ENCODE measurements around the gene COL4A5.

The COL4A5 gene

DNA sequence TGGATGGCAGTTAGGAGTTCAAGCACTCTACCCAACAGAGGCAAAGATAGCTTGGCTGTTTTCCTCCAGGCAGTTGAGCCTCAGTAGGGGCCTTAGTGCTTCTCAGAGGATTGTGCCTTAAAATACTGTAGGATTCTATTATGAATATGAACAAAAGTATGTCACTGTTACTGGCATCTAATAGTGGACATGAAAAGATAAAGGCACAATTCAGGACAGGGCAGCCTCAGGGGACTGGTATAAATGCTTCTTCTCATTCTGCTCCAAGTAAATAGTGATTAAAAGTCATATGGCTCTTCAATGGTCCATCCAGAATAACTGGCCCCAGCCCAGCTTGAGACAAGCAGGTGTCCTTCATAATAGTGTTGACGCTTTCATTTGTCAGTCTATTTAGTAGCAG lies 19.2 kb upstream of the COL4A5 start:
- H3K4me3 ChIP-seq (ENCODE audit: low read length), result no peak overlapping the region
- H3K36me3 ChIP-seq (ENCODE audit: control insufficient read depth, low read depth, low read length), result no peaks in the 10 kb centered on the region
- no peak overlapping the region for H3K9ac ChIP-seq (ENCODE audit: low read length)
- no peak overlapping the region for H3K27ac ChIP-seq (ENCODE audit: low read length)
- H3K4me1 ChIP-seq (ENCODE audit: control insufficient read depth, low read depth, low read length), result peaks cover 24% of the 10 kb centered on the region
- H3K27me3 ChIP-seq (ENCODE audit: control insufficient read depth, insufficient read depth, low read length), result no peaks in the 10 kb centered on the region
- H3K9me3 ChIP-seq (ENCODE audit: control insufficient read depth, low read depth, low read length), result no peaks in the 10 kb centered on the region

- Histone ChIP-seq H3K36me3 (ENCODE audit: control insufficient read depth, low read depth, low read length) (no peaks in the 10 kb centered on the region), H3K27me3 (ENCODE audit: control insufficient read depth, insufficient read depth, low read length) (peaks cover 6% of the 10 kb centered on the region), H3K27ac (ENCODE audit: low read length) (no peak overlapping the region)
Measured at GRCh38 chrX:108426262-108426661, 13.4 kb upstream of the COL4A5 start.

DNA sequence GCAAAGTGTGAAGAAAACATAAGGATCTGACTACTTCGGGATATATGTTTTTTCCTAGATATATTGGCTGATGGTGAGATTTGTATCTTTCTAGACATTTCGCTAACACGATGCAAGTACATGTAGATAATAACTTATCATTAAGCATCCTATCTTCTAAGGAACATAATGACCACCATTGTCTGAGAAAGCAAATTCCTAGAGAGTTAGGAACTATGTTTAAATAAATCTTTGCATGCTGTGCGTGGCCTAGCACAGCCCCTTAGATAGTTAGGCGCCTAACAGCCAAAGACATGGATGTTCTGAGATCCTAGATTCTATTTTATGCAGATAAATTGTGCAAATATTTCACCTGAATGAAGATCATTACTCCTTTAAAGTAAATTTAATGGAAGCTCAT lies 4.4 kb upstream of the COL4A5 start:
- Histone ChIP-seq H3K4me1 (ENCODE audit: control insufficient read depth, low read depth, low read length) (peaks cover 16% of the 10 kb centered on the region), H3K9ac (ENCODE audit: low read length) (no peak overlapping the region), H3K4me3 (ENCODE audit: low read length) (no peak overlapping the region), H3K27me3 (ENCODE audit: control insufficient read depth, insufficient read depth, low read length) (peaks cover 10% of the 10 kb centered on the region), H3K36me3 (ENCODE audit: control insufficient read depth, low read depth, low read length) (no peaks in the 10 kb centered on the region), H3K27ac (ENCODE audit: low read length) (no peak overlapping the region), H3K9me3 (ENCODE audit: control insufficient read depth, low read depth, low read length) (no peaks in the 10 kb centered on the region)

More at GRCh38 chrX:108426262-108426661, 13.4 kb upstream of the COL4A5 start:
- peaks cover 9% of the 10 kb centered on the region for H3K4me1 ChIP-seq (ENCODE audit: control insufficient read depth, low read depth, low read length)
- no peak overlapping the region for H3K9ac ChIP-seq (ENCODE audit: low read length)
- H3K4me3 ChIP-seq (ENCODE audit: low read length), result no peak overlapping the region
- H3K9me3 ChIP-seq (ENCODE audit: control insufficient read depth, low read depth, low read length), result no peaks in the 10 kb centered on the region

DNA sequence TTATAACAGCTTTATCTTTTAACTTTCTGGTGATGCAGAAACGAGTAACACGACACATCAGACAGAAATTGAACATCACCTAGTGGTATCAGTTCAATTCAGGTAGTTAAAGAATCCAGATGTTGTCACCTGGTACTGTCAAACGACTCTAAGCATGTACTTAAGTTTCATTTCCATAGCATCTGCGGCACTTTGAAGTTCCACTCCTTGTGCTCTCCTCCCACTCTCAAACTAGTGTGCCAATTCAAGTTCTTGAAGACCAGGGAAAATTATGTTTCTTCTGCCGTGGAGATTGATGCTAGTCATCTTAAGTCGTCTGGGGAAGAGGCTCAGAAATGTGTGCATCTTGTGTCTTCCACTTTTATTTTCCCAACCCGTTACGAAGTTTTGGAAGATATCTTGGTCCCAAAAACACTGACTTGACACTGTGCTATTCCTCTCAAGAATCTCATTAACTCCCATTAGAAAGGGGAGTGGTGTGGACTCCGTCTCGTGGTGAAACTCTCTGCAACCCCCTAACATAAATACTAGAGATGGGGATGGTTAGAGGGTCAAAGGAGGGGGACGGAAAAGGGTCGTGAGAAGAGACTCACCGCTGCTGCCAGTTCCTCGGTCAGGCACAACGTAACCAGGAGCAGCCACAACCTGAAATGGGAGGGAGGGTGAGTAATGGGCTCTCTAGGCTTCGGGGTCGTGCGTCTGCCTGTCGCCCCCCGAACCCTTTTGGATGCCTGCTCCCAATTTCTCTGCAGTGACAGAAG lies 2.1 kb upstream of the COL4A5 start:
- no peak overlapping the region for H3K27ac ChIP-seq (ENCODE audit: low read length)
- H3K27me3 ChIP-seq (ENCODE audit: control insufficient read depth, insufficient read depth, low read length), result peaks cover 10% of the 10 kb centered on the region
- no peaks in the 10 kb centered on the region for H3K36me3 ChIP-seq (ENCODE audit: control insufficient read depth, low read depth, low read length)
- peak overlapping the region; percentile 93 for H3K4me3 ChIP-seq (ENCODE audit: low read length)
- peak overlapping the region; percentile 65 for H3K9ac ChIP-seq (ENCODE audit: low read length)
- peaks cover 34% of the 10 kb centered on the region for H3K4me1 ChIP-seq (ENCODE audit: control insufficient read depth, low read depth, low read length)
- H3K9me3 ChIP-seq (ENCODE audit: control insufficient read depth, low read depth, low read length), result no peaks in the 10 kb centered on the region

GRCh38 chrX:108438110-108438623 lies 1.5 kb upstream of the COL4A5 start, which contains the start of gene COL4A6:
Gene COL4A6 (minus strand): TSS chrX:108438422. CDS start chrX:108438196, 226 bp downstream.
- Histone ChIP-seq H3K27me3 (ENCODE audit: control insufficient read depth, insufficient read depth, low read length) (peaks cover 10% of the 10 kb centered on the region), H3K27ac (ENCODE audit: low read length) (no peak within 1 kb of the TSS), H3K9me3 (ENCODE audit: control insufficient read depth, low read depth, low read length) (no peaks in the 10 kb centered on the region), H3K4me1 (ENCODE audit: control insufficient read depth, low read depth, low read length) (peaks cover 40% of the 10 kb centered on the region), H3K4me3 (ENCODE audit: low read length) (peak within 1 kb of the TSS; percentile 93), H3K36me3 (ENCODE audit: control insufficient read depth, low read depth, low read length) (no peaks in the 10 kb centered on the region), H3K9ac (ENCODE audit: low read length) (peak within 1 kb of the TSS; percentile 81)

DNA sequence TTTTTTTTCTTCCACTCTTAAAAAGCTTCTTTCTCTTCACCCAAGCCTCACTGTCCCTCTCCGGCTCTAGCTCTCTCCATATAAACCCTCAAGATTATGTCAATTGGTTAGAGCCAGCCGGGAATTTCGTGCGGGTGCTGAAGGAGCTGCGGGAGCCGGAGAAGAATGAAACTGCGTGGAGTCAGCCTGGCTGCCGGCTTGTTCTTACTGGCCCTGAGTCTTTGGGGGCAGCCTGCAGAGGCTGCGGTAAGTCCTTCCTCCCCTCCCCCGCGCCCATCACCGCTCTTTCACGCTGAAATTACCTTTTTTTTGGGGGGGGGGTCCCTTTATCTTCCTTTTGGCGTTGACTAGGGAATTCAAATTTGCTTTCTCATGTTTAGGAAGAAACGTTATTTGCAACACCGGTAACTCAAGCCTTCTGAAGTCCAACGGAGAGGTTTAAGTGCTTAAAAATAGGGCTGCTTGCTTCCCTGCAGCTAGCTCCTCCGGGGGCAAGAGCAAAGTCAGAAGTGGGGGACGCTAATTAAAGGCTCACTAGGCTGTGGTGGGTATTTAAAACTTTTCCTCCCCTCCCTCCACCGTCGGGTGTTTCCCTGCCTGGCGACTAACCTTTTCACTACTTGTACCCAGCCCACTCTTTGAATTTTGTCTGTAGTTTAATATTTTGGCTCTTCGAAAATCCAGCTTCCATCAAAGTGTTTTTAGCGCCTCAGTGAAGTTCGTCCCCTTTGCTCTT lies 491 bp downstream of the COL4A5 start:
- Histone ChIP-seq H3K27ac (ENCODE audit: low read length) (peak overlapping the region; percentile 80), H3K4me3 (ENCODE audit: low read length) (peak overlapping the region; percentile 93), H3K4me1 (ENCODE audit: control insufficient read depth, low read depth, low read length) (peaks cover 41% of the 10 kb centered on the region), H3K9me3 (ENCODE audit: control insufficient read depth, low read depth, low read length) (peaks cover 7% of the 10 kb centered on the region), H3K27me3 (ENCODE audit: control insufficient read depth, insufficient read depth, low read length) (peaks cover 10% of the 10 kb centered on the region), H3K36me3 (ENCODE audit: control insufficient read depth, low read depth, low read length) (peaks cover 5% of the 10 kb centered on the region), H3K9ac (ENCODE audit: low read length) (peak overlapping the region; percentile 81)

DNA sequence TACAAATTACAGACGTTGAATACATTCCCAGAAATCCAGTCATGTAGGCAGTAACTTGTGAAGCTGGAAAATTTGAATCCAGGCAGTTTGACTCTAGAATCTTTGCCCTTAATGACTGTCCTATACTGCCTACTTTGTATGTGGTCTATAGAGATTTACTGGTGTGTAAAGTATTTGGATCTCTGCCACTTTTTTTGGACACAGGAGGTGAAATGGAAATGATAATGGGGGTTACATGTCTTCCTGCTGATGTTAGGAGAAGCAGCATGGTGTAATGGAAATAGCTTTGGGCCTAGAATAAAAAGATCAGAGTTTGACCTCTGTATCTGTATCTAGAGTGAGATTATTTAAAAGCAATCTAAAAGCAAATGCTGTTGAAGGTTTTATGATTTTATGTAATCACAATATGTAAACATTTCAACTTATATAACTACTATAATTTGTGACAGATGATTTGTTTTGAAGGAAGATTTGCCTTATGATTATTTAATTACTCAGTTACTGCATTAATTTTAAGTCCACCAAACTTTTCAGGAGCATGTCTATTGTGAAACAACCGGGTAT lies 3.3 kb downstream of the COL4A5 start:
- H3K4me1 ChIP-seq (ENCODE audit: control insufficient read depth, low read depth, low read length), result peaks cover 47% of the 10 kb centered on the region
- H3K36me3 ChIP-seq (ENCODE audit: control insufficient read depth, low read depth, low read length), result peaks cover 5% of the 10 kb centered on the region
- peak overlapping the region; percentile 23 for H3K4me3 ChIP-seq (ENCODE audit: low read length)
- peaks cover 7% of the 10 kb centered on the region for H3K9me3 ChIP-seq (ENCODE audit: control insufficient read depth, low read depth, low read length)
- no peak overlapping the region for H3K9ac ChIP-seq (ENCODE audit: low read length)
- H3K27ac ChIP-seq (ENCODE audit: low read length), result no peak overlapping the region
- no peaks in the 10 kb centered on the region for H3K27me3 ChIP-seq (ENCODE audit: control insufficient read depth, insufficient read depth, low read length)

DNA sequence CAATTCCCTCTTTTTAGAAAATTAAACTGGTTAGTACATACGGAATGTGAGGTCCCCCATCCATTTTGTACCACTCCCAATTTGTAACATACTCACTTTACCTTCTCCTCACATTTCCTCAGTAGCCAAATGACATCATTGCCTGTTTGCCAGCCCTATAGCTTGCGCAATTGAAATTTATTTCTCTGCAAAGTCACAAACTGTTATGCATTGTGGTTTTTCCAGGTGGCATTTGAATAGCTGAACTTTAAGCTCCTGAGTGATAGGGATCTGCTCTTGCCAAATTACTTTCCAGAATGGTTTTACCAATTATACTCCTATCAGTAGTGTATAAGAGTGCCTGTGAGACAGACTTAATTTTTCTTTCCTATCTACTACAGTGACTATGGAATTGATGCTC lies 7.7 kb downstream of the COL4A5 start:
- H3K27ac ChIP-seq (ENCODE audit: low read length), result no peak overlapping the region

DNA sequence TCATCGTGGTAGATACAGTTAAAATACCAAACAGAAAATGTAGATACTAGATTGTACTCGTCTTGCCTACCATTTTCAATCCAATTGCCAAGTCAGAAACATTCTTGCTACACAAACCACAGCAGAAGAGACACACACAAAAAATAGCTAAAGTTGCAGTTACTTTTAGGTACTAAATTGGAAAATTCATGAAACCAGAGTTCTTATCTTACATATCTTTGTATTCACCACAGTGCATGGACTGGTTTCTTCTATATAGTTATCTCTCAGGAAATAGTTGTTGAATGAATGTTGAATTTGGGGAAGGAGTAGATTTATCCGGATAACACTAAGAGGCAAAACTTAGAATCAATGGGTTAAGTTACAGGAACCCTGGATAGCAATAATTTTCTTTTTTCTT lies 14.2 kb downstream of the COL4A5 start:
- no peaks in the 10 kb centered on the region for H3K9me3 ChIP-seq (ENCODE audit: control insufficient read depth, low read depth, low read length)
- H3K4me3 ChIP-seq (ENCODE audit: low read length), result no peak overlapping the region
- no peaks in the 10 kb centered on the region for H3K27me3 ChIP-seq (ENCODE audit: control insufficient read depth, insufficient read depth, low read length)
- no peaks in the 10 kb centered on the region for H3K4me1 ChIP-seq (ENCODE audit: control insufficient read depth, low read depth, low read length)
- no peaks in the 10 kb centered on the region for H3K36me3 ChIP-seq (ENCODE audit: control insufficient read depth, low read depth, low read length)
- no peak overlapping the region for H3K27ac ChIP-seq (ENCODE audit: low read length)
- no peak overlapping the region for H3K9ac ChIP-seq (ENCODE audit: low read length)

More for the DNA sequence above, 7.7 kb downstream of the COL4A5 start:
- Histone ChIP-seq H3K4me1 (ENCODE audit: control insufficient read depth, low read depth, low read length) (peaks cover 22% of the 10 kb centered on the region), H3K4me3 (ENCODE audit: low read length) (no peak overlapping the region), H3K9me3 (ENCODE audit: control insufficient read depth, low read depth, low read length) (peaks cover 7% of the 10 kb centered on the region), H3K9ac (ENCODE audit: low read length) (no peak overlapping the region), H3K27me3 (ENCODE audit: control insufficient read depth, insufficient read depth, low read length) (no peaks in the 10 kb centered on the region), H3K36me3 (ENCODE audit: control insufficient read depth, low read depth, low read length) (peaks cover 5% of the 10 kb centered on the region)

DNA sequence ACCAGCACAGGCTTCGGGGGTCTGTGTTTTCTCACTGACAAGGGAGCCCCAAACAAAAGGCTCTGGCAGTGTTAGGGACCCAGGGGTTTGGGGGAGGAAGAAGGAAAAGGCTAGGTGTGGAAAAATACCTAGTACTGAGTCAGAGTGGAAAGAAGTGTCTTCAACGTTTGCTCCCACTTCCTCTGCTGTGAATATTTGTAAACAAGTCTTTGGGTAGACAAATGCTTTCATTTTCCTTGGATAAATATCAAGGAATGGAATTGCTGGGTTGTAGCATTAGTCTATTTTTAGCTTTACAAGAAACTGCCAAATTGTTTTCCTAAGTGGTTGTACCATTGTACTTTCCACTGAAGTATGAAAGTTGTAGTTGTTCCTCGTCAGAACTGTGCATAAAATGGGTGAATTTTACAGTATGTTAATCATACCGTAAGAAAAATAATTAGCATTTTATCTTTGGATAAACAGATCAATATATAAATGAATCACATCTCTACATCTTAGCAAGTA lies 17.4 kb downstream of the COL4A5 start:
- H3K4me1 ChIP-seq (ENCODE audit: control insufficient read depth, low read depth, low read length), result no peaks in the 10 kb centered on the region
- no peak overlapping the region for H3K27ac ChIP-seq (ENCODE audit: low read length)
- H3K9ac ChIP-seq (ENCODE audit: low read length), result no peak overlapping the region
- H3K27me3 ChIP-seq (ENCODE audit: control insufficient read depth, insufficient read depth, low read length), result no peaks in the 10 kb centered on the region
- no peaks in the 10 kb centered on the region for H3K9me3 ChIP-seq (ENCODE audit: control insufficient read depth, low read depth, low read length)
- no peaks in the 10 kb centered on the region for H3K36me3 ChIP-seq (ENCODE audit: control insufficient read depth, low read depth, low read length)
- no peak overlapping the region for H3K4me3 ChIP-seq (ENCODE audit: low read length)

DNA sequence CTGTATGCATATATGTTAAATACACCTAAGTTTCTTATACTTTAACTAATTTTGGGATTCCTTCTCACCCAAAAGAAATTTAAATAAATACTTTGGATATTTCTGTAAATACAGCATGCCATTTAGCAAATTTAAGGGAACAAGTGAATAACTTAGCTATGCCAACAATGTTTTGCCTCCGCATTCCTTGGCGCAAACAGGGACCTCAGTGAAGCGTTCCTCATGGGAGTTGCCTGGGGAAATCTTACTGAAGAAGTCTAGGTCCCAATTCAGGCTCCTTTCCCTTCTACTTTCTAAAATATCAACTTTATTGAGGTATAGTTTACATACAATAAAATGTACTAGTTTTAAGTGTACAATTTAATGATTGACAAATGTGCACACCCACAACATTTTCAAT lies 25.0 kb downstream of the COL4A5 start:
- Histone ChIP-seq H3K27me3 (ENCODE audit: control insufficient read depth, insufficient read depth, low read length) (no peaks in the 10 kb centered on the region), H3K4me3 (ENCODE audit: low read length) (no peak overlapping the region), H3K4me1 (ENCODE audit: control insufficient read depth, low read depth, low read length) (no peaks in the 10 kb centered on the region), H3K27ac (ENCODE audit: low read length) (no peak overlapping the region), H3K9me3 (ENCODE audit: control insufficient read depth, low read depth, low read length) (no peaks in the 10 kb centered on the region), H3K36me3 (ENCODE audit: control insufficient read depth, low read depth, low read length) (no peaks in the 10 kb centered on the region), H3K9ac (ENCODE audit: low read length) (no peak overlapping the region)

Data from iPS-18a (cell line).